ENCODE results near the gene GGCT. TPM values are rescaled to one million over a fixed set of nuclear protein-coding genes. Genes with fewer than 3 reads are reported as not detected.

Gene GGCT
- total RNA-seq, 1 experiment from 2014 or later, result 52.2 TPM

- POLR2A ChIA-PET, result interaction anchor here (0.7 kb wide), 1 partner anchor 306 kb away, joined by 3 read pairs; no protein-coding TSS in a partner anchor
Observed at GRCh38 chr7:30465046-30465810, 39.4 kb downstream of the GGCT start.

GRCh38 chr7:30464231-30464671, 40.4 kb downstream of the GGCT start:
- POLR2A ChIA-PET, result no interaction called here
- no peak overlapping the region for H3K4me3 ChIP-seq (ENCODE audit: low read depth in 2 of 2, low read length in 2 of 2)
- ATAC-seq (no peak), DNase-seq (ENCODE audit: low read depth, low spot score) (no peak)
- H3K27ac ChIP-seq (ENCODE audit: low read length), result no peak overlapping the region
- CTCF ChIA-PET, result no interaction called here
- no peaks in the 10 kb centered on the region; the same call in 1 of the 2 replicates for H3K4me1 ChIP-seq (ENCODE audit: control insufficient read depth, insufficient read depth, low read length)
- in situ Hi-C loops (cut with HindIII; ENCODE audit: low pct_unique_long_range_greater_than_20kb, low sequenced_read_pairs), result no loop called here
- TF ChIP-seq POLR2AphosphoS5 (IDR thresholded peaks at IDR 0.05; ENCODE audit: low read depth, low read length) (no peak), SIN3A (IDR thresholded peaks at IDR 0.05; ENCODE audit: borderline replicate concordance, insufficient read depth, low read depth, low read length) (no peak), TCF7L2 (IDR thresholded peaks at IDR 0.05; ENCODE audit: low read depth, low read length) (no peak), REST (IDR thresholded peaks at IDR 0.05; ENCODE audit: insufficient read depth in 1 of 2, low read depth in 2 of 2, low read length in 1 of 2) (no peak), CTCF (IDR thresholded peaks at IDR 0.05) (no peak)
- H3K27me3 ChIP-seq (ENCODE audit: control insufficient read depth, insufficient read depth, low read length), result no peaks in the 10 kb centered on the region
- H3K36me3 ChIP-seq (ENCODE audit: control insufficient read depth, insufficient read depth, low read length), result no peaks in the 10 kb centered on the region
- intact Hi-C loops (cut with micrococcal nuclease; ENCODE audit: unreplicated experiment), result no loop called here
- no peaks in the 10 kb centered on the region for H3K9me3 ChIP-seq (ENCODE audit: control insufficient read depth, insufficient read depth, low read depth, low read length)
- no TSS peak for BruUV-seq (replicated peaks)

More at GRCh38 chr7:30465046-30465810, 39.4 kb downstream of the GGCT start:
- no peaks in the 10 kb centered on the region for H3K36me3 ChIP-seq (ENCODE audit: control insufficient read depth, insufficient read depth, low read length)
- ATAC-seq (no peak), DNase-seq (ENCODE audit: low read depth, low spot score) (no peak)
- CTCF ChIA-PET, result interaction anchor here (0.6 kb wide), 1 partner anchor 117 kb away, joined by 6 read pairs; no protein-coding TSS in a partner anchor
- no TSS peak for BruUV-seq (replicated peaks)
- in situ Hi-C loops (cut with HindIII; ENCODE audit: low pct_unique_long_range_greater_than_20kb, low sequenced_read_pairs) (no loop called here), intact Hi-C loops (cut with micrococcal nuclease; ENCODE audit: unreplicated experiment) (no loop called here)
- H3K9me3 ChIP-seq (ENCODE audit: control insufficient read depth, insufficient read depth, low read depth, low read length), result no peaks in the 10 kb centered on the region
- H3K4me1 ChIP-seq (ENCODE audit: control insufficient read depth, insufficient read depth, low read length), result no peaks in the 10 kb centered on the region; the same call in 1 of the 2 replicates
- H3K27me3 ChIP-seq (ENCODE audit: control insufficient read depth, insufficient read depth, low read length), result no peaks in the 10 kb centered on the region
- TF ChIP-seq SIN3A (IDR thresholded peaks at IDR 0.05; ENCODE audit: borderline replicate concordance, insufficient read depth, low read depth, low read length), result no peak
- TF ChIP-seq CTCF (IDR thresholded peaks at IDR 0.05), result no peak
- TF ChIP-seq REST (IDR thresholded peaks at IDR 0.05; ENCODE audit: insufficient read depth in 1 of 2, low read depth in 2 of 2, low read length in 1 of 2), result no peak
- TF ChIP-seq POLR2AphosphoS5 (IDR thresholded peaks at IDR 0.05; ENCODE audit: low read depth, low read length), result no peak
- no peak for TF ChIP-seq TCF7L2 (IDR thresholded peaks at IDR 0.05; ENCODE audit: low read depth, low read length)
- no peak overlapping the region for H3K27ac ChIP-seq (ENCODE audit: low read length)
- H3K4me3 ChIP-seq (ENCODE audit: low read depth in 2 of 2, low read length in 2 of 2), result no peak overlapping the region

All from Panc1 (cell line).